Prostate gland (tissue), 2 donors: ENCODE measurements around the gene MAPKAP1.

Experiments used
- POLR2AphosphoS5 ChIP-seq: sonication (generic); formaldehyde crosslinking; IDR thresholded peaks from one replicate; pipeline ENCODE4 v1.6.1; 2017; ENCODE audit warnings: antibody characterized with exemption
- TF ChIP-seq, protein P1 (sequence below), 4 experiments: fragments of 200-600 bp in 2 of 4; fragments of 450-650 bp in 2 of 4; sonication (generic) in 2 of 4; IDR thresholded peaks; 1 replicate in 3 of 4; 2 replicates in 1 of 4; pipeline ENCODE4 v1.5.1; 2016 to 2019; ENCODE audit warnings: antibody characterized with exemption in 4 of 4, mild to moderate bottlenecking in 2 of 4, moderate library complexity in 2 of 4

- TF ChIP-seq, protein P1, sequence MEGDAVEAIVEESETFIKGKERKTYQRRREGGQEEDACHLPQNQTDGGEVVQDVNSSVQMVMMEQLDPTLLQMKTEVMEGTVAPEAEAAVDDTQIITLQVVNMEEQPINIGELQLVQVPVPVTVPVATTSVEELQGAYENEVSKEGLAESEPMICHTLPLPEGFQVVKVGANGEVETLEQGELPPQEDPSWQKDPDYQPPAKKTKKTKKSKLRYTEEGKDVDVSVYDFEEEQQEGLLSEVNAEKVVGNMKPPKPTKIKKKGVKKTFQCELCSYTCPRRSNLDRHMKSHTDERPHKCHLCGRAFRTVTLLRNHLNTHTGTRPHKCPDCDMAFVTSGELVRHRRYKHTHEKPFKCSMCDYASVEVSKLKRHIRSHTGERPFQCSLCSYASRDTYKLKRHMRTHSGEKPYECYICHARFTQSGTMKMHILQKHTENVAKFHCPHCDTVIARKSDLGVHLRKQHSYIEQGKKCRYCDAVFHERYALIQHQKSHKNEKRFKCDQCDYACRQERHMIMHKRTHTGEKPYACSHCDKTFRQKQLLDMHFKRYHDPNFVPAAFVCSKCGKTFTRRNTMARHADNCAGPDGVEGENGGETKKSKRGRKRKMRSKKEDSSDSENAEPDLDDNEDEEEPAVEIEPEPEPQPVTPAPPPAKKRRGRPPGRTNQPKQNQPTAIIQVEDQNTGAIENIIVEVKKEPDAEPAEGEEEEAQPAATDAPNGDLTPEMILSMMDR (IDR thresholded peaks at IDR 0.05): no peak
- no peak for TF ChIP-seq POLR2AphosphoS5
Observed at GRCh38 chr9:125752070-125752628, 45.1 kb upstream of the MAPKAP1 start.
